HepG2 (cell line): ENCODE measurements around the gene RHOC. TPM values are rescaled to one million over a fixed set of nuclear protein-coding genes. Genes with fewer than 3 reads are reported as not detected.

Source experiments
- ATAC-seq: fragments of 200-7000 bp; cut with Tn5 transposase; 3 replicates; pipeline ENCODE4 v1.9.1; 2020; ENCODE audit warnings: mild to moderate bottlenecking, moderate library complexity
- BruUV-seq: library from RNA; stranded (reverse); fragments of 400-500 nt; replicated peaks from 2 replicates; lab custom pipeline; 2021; lab: Mats Ljungman, UMichigan
- CTCF ChIA-PET: fragments of 300-600 bp; formaldehyde crosslinking; extraction: SDS; loops from one replicate; lab custom pipeline; 2021; ENCODE audit warnings: low total read pairs, inconsistent platforms, low intra/inter-chr PET ratio; lab: Yijun Ruan, JAX
- POLR2A ChIA-PET: fragments of 350-600 bp; sonication (Branson Sonifier 250); formaldehyde crosslinking; loops from one replicate; lab custom pipeline; 2020; ENCODE audit warnings: antibody characterized with exemption, inconsistent platforms; lab: Yijun Ruan, JAX
- DNase-seq: peaks from one replicate; pipeline ENCODE4 v3.0.0-alpha.2; 2015; ENCODE audit warnings: low spot score
- FAIRE-seq: peaks from 3 replicates; lab custom pipeline; 2011; peaks lifted over from hg19 to GRCh38; lab: Jason Lieb, UNC
- H2AFZ ChIP-seq: one replicate; pipeline ENCODE4 v1.6.1; 2011; ENCODE audit warnings: low read length, inconsistent platforms
- H3K27ac ChIP-seq: fragments of 300-600 bp; 3 replicates; pipeline ENCODE4 v1.8.0; 2011; ENCODE audit warnings: mixed run types, mild to moderate bottlenecking, mixed read lengths, low read length, inconsistent platforms; ENCODE audit not compliant: insufficient read depth; ENCODE audit errors: extremely low read length
- H3K27me3 ChIP-seq, 2 experiments: fragments of 200-600 bp in 1 of 2; 2 replicates in 1 of 2; 3 replicates in 1 of 2; pipeline versions ENCODE4 v1.6.0 to v1.8.0; 2011; ENCODE audit warnings: low read length in 2 of 2, mild to moderate bottlenecking in 2 of 2, moderate library complexity in 2 of 2, inconsistent platforms in 1 of 2; ENCODE audit not compliant: insufficient read depth in 2 of 2, control insufficient read depth in 1 of 2
- H3K36me3 ChIP-seq, 2 experiments: fragments of 200-600 bp in 1 of 2; replicated peaks in 1 of 2; 2 replicates in 1 of 2; 3 replicates in 1 of 2; pipeline versions ENCODE4 v1.5.1 to v1.8.0; 2011; ENCODE audit warnings: low read length in 2 of 2, inconsistent platforms in 1 of 2; ENCODE audit not compliant: insufficient read depth in 2 of 2, control insufficient read depth in 1 of 2
- H3K4me1 ChIP-seq: 2 replicates; pipeline ENCODE4 v1.5.1; 2012; ENCODE audit warnings: low read length, inconsistent platforms; ENCODE audit not compliant: insufficient read depth
- H3K4me2 ChIP-seq: 2 replicates; pipeline ENCODE4 v1.6.0; 2011; ENCODE audit warnings: low read depth, low read length, inconsistent platforms
- H3K4me3 ChIP-seq, 3 experiments: fragments of 200-600 bp in 1 of 3; sonication (generic), shearing (Covaris generic) in 1 of 3; replicated peaks in 1 of 3; 2 replicates each; pipeline ENCODE4 v1.5.1; 2011 to 2016; ENCODE audit warnings: low read length in 3 of 3, inconsistent platforms in 2 of 3, low read depth in 2 of 3, mild to moderate bottlenecking in 2 of 3, control low read depth in 1 of 3, mixed read lengths in 1 of 3; ENCODE audit not compliant: insufficient read depth in 1 of 3
- H3K79me2 ChIP-seq: one replicate; pipeline ENCODE4 v1.6.1; 2011; ENCODE audit warnings: low read length, inconsistent platforms; ENCODE audit not compliant: insufficient read depth
- H3K9ac ChIP-seq: 2 replicates; pipeline ENCODE4 v1.6.0; 2011; ENCODE audit warnings: mild to moderate bottlenecking, low read depth, low read length, inconsistent platforms; ENCODE audit not compliant: insufficient read depth
- H3K9me3 ChIP-seq: 2 replicates; pipeline ENCODE4 v1.5.1; 2012; ENCODE audit warnings: mild to moderate bottlenecking, low read length
- H4K20me1 ChIP-seq: 2 replicates; pipeline ENCODE4 v1.6.0; 2011; ENCODE audit warnings: inconsistent platforms, mild to moderate bottlenecking, low read length, moderate library complexity; ENCODE audit not compliant: insufficient read depth
- FOXK1 ChIP-seq: sonication (generic); formaldehyde crosslinking; IDR thresholded peaks from 2 replicates; pipeline ENCODE4 v1.4.0; 2020; ENCODE audit warnings: low read depth, missing genetic modification reagents, borderline replicate concordance
- GABPA ChIP-seq, 2 experiments: IDR thresholded peaks; 2 replicates each; pipeline ENCODE4 v1.6.1; 2011 to 2016; ENCODE audit warnings: low read depth in 2 of 2, low read length in 1 of 2, missing biosample characterization in 1 of 2, missing genetic modification characterization in 1 of 2
- PHF5A ChIP-seq: IDR thresholded peaks from one replicate; pipeline ENCODE4 v1.6.1; 2018; ENCODE audit warnings: low read depth, missing genetic modification reagents; ENCODE audit not compliant: unreplicated experiment
- TCF7 ChIP-seq: sonication (generic); IDR thresholded peaks from 2 replicates; pipeline ENCODE4 v1.6.1; 2016; ENCODE audit warnings: antibody characterized with exemption, low read depth
- THAP9 ChIP-seq: sonication (generic); formaldehyde crosslinking; IDR thresholded peaks from 2 replicates; pipeline ENCODE4; 2020; ENCODE audit warnings: missing genetic modification reagents, mild to moderate bottlenecking, borderline replicate concordance
- ZNF280D ChIP-seq: sonication (generic); formaldehyde crosslinking; IDR thresholded peaks from 2 replicates; pipeline ENCODE4 v1.5.1; 2020; ENCODE audit warnings: mild to moderate bottlenecking, missing genetic modification reagents
- ZNF773 ChIP-seq: sonication (generic); formaldehyde crosslinking; IDR thresholded peaks from 2 replicates; pipeline ENCODE4 v1.4.0; 2020; ENCODE audit warnings: missing genetic modification reagents, borderline replicate concordance
- WGBS: methylation state at CpG from one replicate; pipeline ENCODE4 v1.1.6; 2017; ENCODE audit warnings: low lambda C conversion rate; 5-methylcytosine and 5-hydroxymethylcytosine counted together
- in situ Hi-C: cut with HindIII; loops from 2 replicates; pipeline ENCODE4 v1.10.0; 2017; ENCODE audit warnings: low pct_unique_long_range_greater_than_20kb; ENCODE audit not compliant: extremely low pct_ligation_motif_present
- intact Hi-C: fragments of 100-400 bp; cut with micrococcal nuclease; formaldehyde crosslinking; loops from one replicate; pipeline ENCODE4 v1.10.0; 2022; ENCODE audit not compliant: unreplicated experiment
- polyA plus RNA-seq, 8 experiments: library from polyadenylated mRNA; depleted of rRNA in 3 of 8; stranded (reverse) in 7 of 8; unstranded in 1 of 8; fragments of >200 nt; fragmentation: Illumina TruSeq in 4 of 8; extraction: Trizol in 4 of 8; gene quantifications; 2 replicates each; pipeline versions ENCODE4 v1.2.1 to v1.2.3, GENCODE V29; 2011 to 2016; ENCODE audit warnings: low read depth in 4 of 8, missing spikeins in 1 of 8, mixed read lengths in 1 of 8; ENCODE audit not compliant: insufficient read depth in 1 of 8
- total RNA-seq, 5 experiments: library from RNA; depleted of rRNA; stranded (reverse); fragments of >200 nt; fragmentation: Illumina TruSeq; extraction: Trizol; gene quantifications; 2 replicates each; pipeline ENCODE4 v1.2.3, GENCODE V29; 2016; ENCODE audit warnings: low read depth in 1 of 5
- TF ChIP-seq, protein P1 (sequence below): IDR thresholded peaks from 2 replicates; pipeline ENCODE4 v1.6.1; 2016; ENCODE audit warnings: control low read depth

The RHOC gene
- total and polyA plus RNA-seq, 2 of the 13 experiments (the other 11 are each of a cell fraction or from before 2014, with no cell fraction given), result 64.3 to 182 TPM

DNA sequence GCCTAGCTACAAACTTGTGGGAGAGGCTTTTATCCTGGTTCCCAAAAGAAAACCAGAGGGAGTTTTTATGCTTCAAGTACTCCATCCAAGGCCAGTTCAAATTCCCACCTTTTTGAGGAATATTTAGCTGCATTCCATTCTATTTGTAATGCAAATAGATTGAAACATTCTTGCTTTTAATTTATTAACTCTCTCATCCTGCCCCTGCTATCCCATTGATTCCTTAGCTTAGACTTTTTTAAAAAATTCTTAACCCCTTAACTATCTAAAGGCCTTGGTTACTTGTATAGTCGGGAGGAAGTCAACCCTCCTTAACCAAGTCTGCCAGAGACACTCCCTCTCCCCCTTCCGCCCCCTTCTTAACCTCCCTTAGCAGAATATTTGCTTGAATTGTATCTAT, 34.9 kb downstream of the RHOC start:
- in situ Hi-C loops (loop anchor here (5.0 kb wide), 1 partner anchor 35 kb away; the partner anchor contains the start of gene RHOC), intact Hi-C loops (no loop called here)
- no peaks in the 10 kb centered on the region for H3K9me3 ChIP-seq
- POLR2A ChIA-PET, result interaction anchor here (1.0 to 5.5 kb wide), 3 partner anchors 29 to 53 kb away, joined by 3 to 251 read pairs (median 5); partner anchors contain the start of gene ST7L
- TF ChIP-seq TCF7 (no peak), PHF5A (CRISPR knock-in tag) (no peak), THAP9 (CRISPR knock-in tag) (no peak), FOXK1 (CRISPR knock-in tag) (no peak), GABPA (IDR thresholded peaks at IDR 0.05; ENCODE audit: low read depth, low read length) (no peak), GABPA (CRISPR knock-in tag; IDR thresholded peaks at IDR 0.05; ENCODE audit: low read depth) (no peak), ZNF280D (CRISPR knock-in tag) (no peak), ZNF773 (CRISPR knock-in tag) (no peak)
- TF ChIP-seq, protein P1, sequence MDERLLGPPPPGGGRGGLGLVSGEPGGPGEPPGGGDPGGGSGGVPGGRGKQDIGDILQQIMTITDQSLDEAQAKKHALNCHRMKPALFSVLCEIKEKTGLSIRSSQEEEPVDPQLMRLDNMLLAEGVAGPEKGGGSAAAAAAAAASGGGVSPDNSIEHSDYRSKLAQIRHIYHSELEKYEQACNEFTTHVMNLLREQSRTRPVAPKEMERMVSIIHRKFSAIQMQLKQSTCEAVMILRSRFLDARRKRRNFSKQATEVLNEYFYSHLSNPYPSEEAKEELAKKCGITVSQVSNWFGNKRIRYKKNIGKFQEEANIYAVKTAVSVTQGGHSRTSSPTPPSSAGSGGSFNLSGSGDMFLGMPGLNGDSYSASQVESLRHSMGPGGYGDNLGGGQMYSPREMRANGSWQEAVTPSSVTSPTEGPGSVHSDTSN (CRISPR knock-in tag), result no peak
- H4K20me1 ChIP-seq, result no peaks in the 10 kb centered on the region
- H2AFZ ChIP-seq, result no peak overlapping the region
- H3K79me2 ChIP-seq, result peaks cover 21% of the 10 kb centered on the region
- no TSS peak for BruUV-seq
- 98% methylated on average over 2 of the region's 2 CpGs for WGBS
- DNase-seq, result no peak
- ATAC-seq, result no peak
- CTCF ChIA-PET, result no interaction called here
- H3K4me3 ChIP-seq, result no peak overlapping the region
- H3K4me1 ChIP-seq, result peaks cover 27% of the 10 kb centered on the region
- peaks cover 3 to 35% of the 10 kb centered on the region in 2 experiments; a peak in 4 of 5 replicates for H3K36me3 ChIP-seq
- FAIRE-seq, result no peak
- no peak overlapping the region for H3K27ac ChIP-seq
- no peak overlapping the region for H3K4me2 ChIP-seq
- no peak overlapping the region for H3K9ac ChIP-seq
- H3K27me3 ChIP-seq, result no peaks in the 10 kb centered on the region; a peak in 1 of 5 replicates
